ENCODE results near the gene MDH2.

DNA sequence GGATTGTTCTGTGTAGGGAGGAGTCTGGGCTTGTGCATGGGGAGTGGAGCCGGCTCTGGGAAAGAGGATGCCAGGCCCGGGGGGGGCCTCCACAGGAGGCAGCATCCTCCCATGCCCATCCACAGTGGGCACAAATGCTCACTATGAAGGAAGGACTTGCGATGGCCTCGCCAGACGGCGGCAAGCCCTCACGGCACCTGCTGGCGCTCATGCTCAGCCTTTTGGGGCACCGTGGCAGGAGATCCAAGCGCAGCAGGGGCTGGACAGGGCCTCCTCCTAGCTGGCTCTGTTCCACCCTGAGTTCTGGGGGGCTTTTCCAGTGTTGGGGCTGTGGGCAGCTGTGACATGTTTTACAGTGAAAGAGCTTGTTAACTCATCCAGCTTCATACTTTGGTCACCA is 15.2 kb downstream of the MDH2 start:
- TF ChIP-seq, protein P1, sequence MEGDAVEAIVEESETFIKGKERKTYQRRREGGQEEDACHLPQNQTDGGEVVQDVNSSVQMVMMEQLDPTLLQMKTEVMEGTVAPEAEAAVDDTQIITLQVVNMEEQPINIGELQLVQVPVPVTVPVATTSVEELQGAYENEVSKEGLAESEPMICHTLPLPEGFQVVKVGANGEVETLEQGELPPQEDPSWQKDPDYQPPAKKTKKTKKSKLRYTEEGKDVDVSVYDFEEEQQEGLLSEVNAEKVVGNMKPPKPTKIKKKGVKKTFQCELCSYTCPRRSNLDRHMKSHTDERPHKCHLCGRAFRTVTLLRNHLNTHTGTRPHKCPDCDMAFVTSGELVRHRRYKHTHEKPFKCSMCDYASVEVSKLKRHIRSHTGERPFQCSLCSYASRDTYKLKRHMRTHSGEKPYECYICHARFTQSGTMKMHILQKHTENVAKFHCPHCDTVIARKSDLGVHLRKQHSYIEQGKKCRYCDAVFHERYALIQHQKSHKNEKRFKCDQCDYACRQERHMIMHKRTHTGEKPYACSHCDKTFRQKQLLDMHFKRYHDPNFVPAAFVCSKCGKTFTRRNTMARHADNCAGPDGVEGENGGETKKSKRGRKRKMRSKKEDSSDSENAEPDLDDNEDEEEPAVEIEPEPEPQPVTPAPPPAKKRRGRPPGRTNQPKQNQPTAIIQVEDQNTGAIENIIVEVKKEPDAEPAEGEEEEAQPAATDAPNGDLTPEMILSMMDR (conservative IDR thresholded peaks at IDR 0.05; ENCODE audit: low read depth in 2 of 2), result no peak
- no peak for TF ChIP-seq POLR2AphosphoS5 (IDR thresholded peaks at IDR 0.05; ENCODE audit: low read depth)
- no peak for TF ChIP-seq ZNF331 (CRISPR knock-in tag; IDR thresholded peaks at IDR 0.05; ENCODE audit: low read depth)
- TF ChIP-seq EZH2 (IDR thresholded peaks at IDR 0.05; ENCODE audit: low read depth, unreplicated experiment), result no peak
- TF ChIP-seq, protein P2, sequence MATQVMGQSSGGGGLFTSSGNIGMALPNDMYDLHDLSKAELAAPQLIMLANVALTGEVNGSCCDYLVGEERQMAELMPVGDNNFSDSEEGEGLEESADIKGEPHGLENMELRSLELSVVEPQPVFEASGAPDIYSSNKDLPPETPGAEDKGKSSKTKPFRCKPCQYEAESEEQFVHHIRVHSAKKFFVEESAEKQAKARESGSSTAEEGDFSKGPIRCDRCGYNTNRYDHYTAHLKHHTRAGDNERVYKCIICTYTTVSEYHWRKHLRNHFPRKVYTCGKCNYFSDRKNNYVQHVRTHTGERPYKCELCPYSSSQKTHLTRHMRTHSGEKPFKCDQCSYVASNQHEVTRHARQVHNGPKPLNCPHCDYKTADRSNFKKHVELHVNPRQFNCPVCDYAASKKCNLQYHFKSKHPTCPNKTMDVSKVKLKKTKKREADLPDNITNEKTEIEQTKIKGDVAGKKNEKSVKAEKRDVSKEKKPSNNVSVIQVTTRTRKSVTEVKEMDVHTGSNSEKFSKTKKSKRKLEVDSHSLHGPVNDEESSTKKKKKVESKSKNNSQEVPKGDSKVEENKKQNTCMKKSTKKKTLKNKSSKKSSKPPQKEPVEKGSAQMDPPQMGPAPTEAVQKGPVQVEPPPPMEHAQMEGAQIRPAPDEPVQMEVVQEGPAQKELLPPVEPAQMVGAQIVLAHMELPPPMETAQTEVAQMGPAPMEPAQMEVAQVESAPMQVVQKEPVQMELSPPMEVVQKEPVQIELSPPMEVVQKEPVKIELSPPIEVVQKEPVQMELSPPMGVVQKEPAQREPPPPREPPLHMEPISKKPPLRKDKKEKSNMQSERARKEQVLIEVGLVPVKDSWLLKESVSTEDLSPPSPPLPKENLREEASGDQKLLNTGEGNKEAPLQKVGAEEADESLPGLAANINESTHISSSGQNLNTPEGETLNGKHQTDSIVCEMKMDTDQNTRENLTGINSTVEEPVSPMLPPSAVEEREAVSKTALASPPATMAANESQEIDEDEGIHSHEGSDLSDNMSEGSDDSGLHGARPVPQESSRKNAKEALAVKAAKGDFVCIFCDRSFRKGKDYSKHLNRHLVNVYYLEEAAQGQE (IDR thresholded peaks at IDR 0.05; ENCODE audit: unreplicated experiment), result no peak
- no peak for TF ChIP-seq JUNB (IDR thresholded peaks at IDR 0.05; ENCODE audit: unreplicated experiment)
- no peak for TF ChIP-seq EZH2phosphoT487 (IDR thresholded peaks at IDR 0.05; ENCODE audit: unreplicated experiment)
- no peak for TF ChIP-seq ZNF114 (CRISPR knock-in tag; IDR thresholded peaks at IDR 0.05)
- TF ChIP-seq CREB1 (CRISPR knock-in tag; IDR thresholded peaks at IDR 0.05; ENCODE audit: low read depth), result no peak
- TF ChIP-seq NANOG (IDR thresholded peaks at IDR 0.05; ENCODE audit: borderline replicate concordance), result no peak
- TF ChIP-seq, protein P3, sequence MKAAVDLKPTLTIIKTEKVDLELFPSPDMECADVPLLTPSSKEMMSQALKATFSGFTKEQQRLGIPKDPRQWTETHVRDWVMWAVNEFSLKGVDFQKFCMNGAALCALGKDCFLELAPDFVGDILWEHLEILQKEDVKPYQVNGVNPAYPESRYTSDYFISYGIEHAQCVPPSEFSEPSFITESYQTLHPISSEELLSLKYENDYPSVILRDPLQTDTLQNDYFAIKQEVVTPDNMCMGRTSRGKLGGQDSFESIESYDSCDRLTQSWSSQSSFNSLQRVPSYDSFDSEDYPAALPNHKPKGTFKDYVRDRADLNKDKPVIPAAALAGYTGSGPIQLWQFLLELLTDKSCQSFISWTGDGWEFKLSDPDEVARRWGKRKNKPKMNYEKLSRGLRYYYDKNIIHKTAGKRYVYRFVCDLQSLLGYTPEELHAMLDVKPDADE (IDR thresholded peaks at IDR 0.05), result no peak
